ENCODE measurements around the gene CPA2. TPM values are rescaled to one million over a fixed set of nuclear protein-coding genes. Genes with fewer than 3 reads are reported as not detected.

The CPA2 gene
- total and polyA plus RNA-seq, 2 donors (not counting 1 experiment from before 2014, with no cell fraction given): 0.06 TPM; not detected in 1

DNA sequence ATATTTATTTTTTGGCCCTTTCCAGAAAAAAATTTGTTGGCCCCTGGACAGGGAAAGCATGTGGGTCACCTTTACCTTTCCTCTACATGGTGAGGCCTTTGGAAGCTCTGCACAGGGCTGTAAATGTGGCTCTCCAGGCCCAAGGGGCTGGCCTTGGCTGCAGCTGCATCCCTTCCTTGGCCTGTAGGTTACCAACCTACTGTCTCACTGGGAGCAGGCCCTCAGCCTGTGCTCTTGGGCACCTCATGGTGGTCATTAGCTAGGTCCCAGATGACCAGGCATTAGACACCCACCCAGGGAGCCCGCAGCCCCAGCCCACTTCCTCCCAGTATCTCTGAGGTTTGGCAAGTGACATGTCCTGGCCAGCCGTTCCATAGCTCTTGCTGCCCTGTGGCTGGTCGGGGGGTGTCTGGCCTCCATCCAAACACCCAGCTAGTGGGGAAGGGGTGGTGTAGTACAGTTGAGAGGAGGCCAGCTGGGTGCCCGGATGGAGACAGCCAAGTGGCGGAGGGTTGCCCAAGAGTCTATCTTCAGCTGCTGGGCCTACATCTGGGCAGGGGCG, 70.8 kb downstream of the CPA2 start:
- Histone ChIP-seq H3K27me3 (ENCODE audit: control insufficient read depth, insufficient read depth, low read length) (no peaks in the 10 kb centered on the region), H3K9me3 (ENCODE audit: control insufficient read depth, insufficient read depth, low read depth, low read length) (no peaks in the 10 kb centered on the region), H3K27ac (ENCODE audit: insufficient read depth, low read length) (no peak overlapping the region), H3K9ac (ENCODE audit: insufficient read depth, low read length) (no peak overlapping the region), H3K4me2 (ENCODE audit: extremely low read depth, insufficient read depth, low read length) (no peak overlapping the region), H2AFZ (ENCODE audit: low read length) (no peak overlapping the region), H3K36me3 (ENCODE audit: control insufficient read depth, insufficient read depth, low read length) (no peaks in the 10 kb centered on the region), H3K79me2 (ENCODE audit: control insufficient read depth, insufficient read depth, low read length) (no peaks in the 10 kb centered on the region), H3K4me3 (replicated peaks in 1 of 4; ENCODE audit: control extremely low read depth in 1 of 4, insufficient read depth in 1 of 4, low read depth in 3 of 4, low read length in 4 of 4) (no peak overlapping the region), H4K20me1 (ENCODE audit: control insufficient read depth, extremely low read depth, insufficient read depth, low read length) (no peaks in the 10 kb centered on the region), H3K4me1 (ENCODE audit: control insufficient read depth, extremely low read depth, insufficient read depth, low read length) (no peaks in the 10 kb centered on the region)
- no peak for TF ChIP-seq EZH2 (IDR thresholded peaks at IDR 0.05; ENCODE audit: low read length, missing control alignments)
- TF ChIP-seq, protein P1, sequence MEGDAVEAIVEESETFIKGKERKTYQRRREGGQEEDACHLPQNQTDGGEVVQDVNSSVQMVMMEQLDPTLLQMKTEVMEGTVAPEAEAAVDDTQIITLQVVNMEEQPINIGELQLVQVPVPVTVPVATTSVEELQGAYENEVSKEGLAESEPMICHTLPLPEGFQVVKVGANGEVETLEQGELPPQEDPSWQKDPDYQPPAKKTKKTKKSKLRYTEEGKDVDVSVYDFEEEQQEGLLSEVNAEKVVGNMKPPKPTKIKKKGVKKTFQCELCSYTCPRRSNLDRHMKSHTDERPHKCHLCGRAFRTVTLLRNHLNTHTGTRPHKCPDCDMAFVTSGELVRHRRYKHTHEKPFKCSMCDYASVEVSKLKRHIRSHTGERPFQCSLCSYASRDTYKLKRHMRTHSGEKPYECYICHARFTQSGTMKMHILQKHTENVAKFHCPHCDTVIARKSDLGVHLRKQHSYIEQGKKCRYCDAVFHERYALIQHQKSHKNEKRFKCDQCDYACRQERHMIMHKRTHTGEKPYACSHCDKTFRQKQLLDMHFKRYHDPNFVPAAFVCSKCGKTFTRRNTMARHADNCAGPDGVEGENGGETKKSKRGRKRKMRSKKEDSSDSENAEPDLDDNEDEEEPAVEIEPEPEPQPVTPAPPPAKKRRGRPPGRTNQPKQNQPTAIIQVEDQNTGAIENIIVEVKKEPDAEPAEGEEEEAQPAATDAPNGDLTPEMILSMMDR (conservative IDR thresholded peaks at IDR 0.05 in 1 of 2, IDR thresholded peaks at IDR 0.05 in 1 of 2; ENCODE audit: low read depth in 1 of 2, low read length in 2 of 2): no peak
- no peak for DNase-seq (ENCODE audit: low read depth in 2 of 2)

DNA sequence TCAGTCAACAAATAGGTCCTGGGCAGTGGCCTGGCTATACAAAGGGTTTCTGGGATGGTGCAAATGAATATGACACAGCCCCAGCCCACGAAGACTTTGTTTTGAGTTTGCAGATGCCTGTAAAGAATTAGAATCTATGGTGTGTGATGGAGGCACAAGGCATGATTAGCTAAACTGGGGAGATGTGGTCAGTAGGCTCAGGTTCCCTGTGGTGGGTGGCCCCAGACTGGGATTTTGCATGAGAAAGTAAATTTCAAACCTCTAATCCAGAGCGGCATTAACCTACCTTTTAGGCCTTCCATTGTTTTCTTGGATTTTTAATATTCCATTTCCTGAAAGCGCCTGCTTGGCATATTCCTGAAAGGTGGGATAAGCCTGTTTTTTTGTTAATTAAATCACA, 71.6 kb downstream of the CPA2 start:
- no peak overlapping the region for H3K4me3 ChIP-seq (replicated peaks in 1 of 4; ENCODE audit: control extremely low read depth in 1 of 4, insufficient read depth in 1 of 4, low read depth in 3 of 4, low read length in 4 of 4)
- no peaks in the 10 kb centered on the region for H3K27me3 ChIP-seq (ENCODE audit: control insufficient read depth, insufficient read depth, low read length)
- no peak overlapping the region for H3K27ac ChIP-seq (ENCODE audit: insufficient read depth, low read length)
- H4K20me1 ChIP-seq (ENCODE audit: control insufficient read depth, extremely low read depth, insufficient read depth, low read length): no peaks in the 10 kb centered on the region
- H2AFZ ChIP-seq (ENCODE audit: low read length): no peak overlapping the region
- TF ChIP-seq, protein P1 (conservative IDR thresholded peaks at IDR 0.05 in 1 of 2, IDR thresholded peaks at IDR 0.05 in 1 of 2; ENCODE audit: low read depth in 1 of 2, low read length in 2 of 2): no peak
- no peak for TF ChIP-seq EZH2 (IDR thresholded peaks at IDR 0.05; ENCODE audit: low read length, missing control alignments)
- no peaks in the 10 kb centered on the region for H3K79me2 ChIP-seq (ENCODE audit: control insufficient read depth, insufficient read depth, low read length)
- H3K36me3 ChIP-seq (ENCODE audit: control insufficient read depth, insufficient read depth, low read length): no peaks in the 10 kb centered on the region
- no peak overlapping the region for H3K4me2 ChIP-seq (ENCODE audit: extremely low read depth, insufficient read depth, low read length)
- no peak for DNase-seq (ENCODE audit: low read depth in 2 of 2)
- H3K9ac ChIP-seq (ENCODE audit: insufficient read depth, low read length): no peak overlapping the region
- H3K4me1 ChIP-seq (ENCODE audit: control insufficient read depth, extremely low read depth, insufficient read depth, low read length): no peaks in the 10 kb centered on the region
- H3K9me3 ChIP-seq (ENCODE audit: control insufficient read depth, insufficient read depth, low read depth, low read length): no peaks in the 10 kb centered on the region

Other genes starting within 250 kb of the CPA2 start
- gene ZC3HC1, start 215.5 kb upstream of the CPA2 start, total RNA-seq: 12.1 and 19.5 TPM in 2 replicates
- gene ZC3HC1, start 215.5 kb upstream of the CPA2 start, polyA plus RNA-seq: 22.3 and 27.8 TPM in 2 replicates
- 27.7 and 29.1 TPM in 2 replicates for gene KLHDC10, start 196.3 kb upstream of the CPA2 start, total RNA-seq
- 20.3 and 28.5 TPM in 2 replicates for gene KLHDC10, start 196.3 kb upstream of the CPA2 start, polyA plus RNA-seq
- 9.5 and 9.7 TPM in 2 replicates for gene TMEM209, start 61.5 kb upstream of the CPA2 start, total RNA-seq
- 15.1 and 20.8 TPM in 2 replicates for gene TMEM209, start 61.5 kb upstream of the CPA2 start, polyA plus RNA-seq
- gene SSMEM1, start 59.0 kb upstream of the CPA2 start, total RNA-seq: not detected in 2 replicates
- not detected in 2 replicates for gene SSMEM1, start 59.0 kb upstream of the CPA2 start, polyA plus RNA-seq
- gene CPA4, start 26.3 kb downstream of the CPA2 start, total RNA-seq: 6.4 and 20.0 TPM in 2 replicates
- gene CPA4, start 26.3 kb downstream of the CPA2 start, polyA plus RNA-seq: 31.5 and 48.3 TPM in 2 replicates
- not detected in 2 replicates for gene CPA5, start 78.0 kb downstream of the CPA2 start, total RNA-seq
- gene CPA5, start 78.0 kb downstream of the CPA2 start, polyA plus RNA-seq: not detected in 2 replicates
- under 0.01 TPM in 1 of 2 replicates, not detected in the other for gene CPA1, start 113.6 kb downstream of the CPA2 start, total RNA-seq
- 0.12 TPM in 1 of 2 replicates, not detected in the other for gene CPA1, start 113.6 kb downstream of the CPA2 start, polyA plus RNA-seq
- gene CEP41, start 174.2 kb downstream of the CPA2 start, total RNA-seq: 8.0 and 8.3 TPM in 2 replicates
- gene CEP41, start 174.2 kb downstream of the CPA2 start, polyA plus RNA-seq: 24.5 and 27.7 TPM in 2 replicates
- 38.8 and 175 TPM in 2 replicates for gene MEST, start 225.2 kb downstream of the CPA2 start, total RNA-seq
- gene MEST, start 225.2 kb downstream of the CPA2 start, polyA plus RNA-seq: 132 and 382 TPM in 2 replicates